K562 (cell line): ENCODE measurements around the gene TRIM24. TPM values are rescaled to one million over a fixed set of nuclear protein-coding genes. Genes with fewer than 3 reads are reported as not detected.

Experiments used
- ATAC-seq: fragments of 200-7000 bp; cut with Tn5 transposase; 3 replicates; pipeline ENCODE4 v1.9.1; 2020; ENCODE audit warnings: moderate library complexity
- BruUV-seq: library from RNA; stranded (reverse); fragments of 400-500 nt; replicated peaks from 2 replicates; lab custom pipeline; 2021; lab: Mats Ljungman, UMichigan
- CTCF ChIA-PET: fragments of 300-600 bp; formaldehyde crosslinking; extraction: SDS; loops from one replicate; lab custom pipeline; 2021; ENCODE audit warnings: low intra/inter-chr PET ratio; lab: Yijun Ruan, JAX
- POLR2A ChIA-PET: fragments of 300-600, 350-650 bp; sonication (Branson Sonifier 250); formaldehyde crosslinking; extraction: SDS; loops from one replicate; lab custom pipeline; 2021; ENCODE audit warnings: antibody characterized with exemption, inconsistent platforms; lab: Yijun Ruan, JAX
- DNase-seq, 4 experiments: peaks; one replicate each; pipeline versions ENCODE4 v3.0.0 to v3.0.0-alpha.2; 2011 to 2018; ENCODE audit warnings: low spot score in 3 of 4, mixed read lengths in 3 of 4; ENCODE audit errors: extremely low read depth in 1 of 4
- FAIRE-seq: peaks from 2 replicates; lab custom pipeline; 2011; peaks lifted over from hg19 to GRCh38; lab: Jason Lieb, UNC
- H2AFZ ChIP-seq: 2 replicates; pipeline ENCODE4 v1.6.0; 2011; ENCODE audit warnings: low read depth, low read length, control low read depth, inconsistent platforms
- H3K27ac ChIP-seq: fragments of 200-600 bp; 3 replicates; pipeline ENCODE4 v1.8.0; 2011; ENCODE audit warnings: low read depth, mild to moderate bottlenecking, control low read depth, inconsistent platforms, low read length, moderate library complexity, mixed read lengths; ENCODE audit errors: extremely low read depth
- H3K27me3 ChIP-seq, 2 experiments: fragments of 300-600 bp in 1 of 2; 2 replicates in 1 of 2; 3 replicates in 1 of 2; pipeline versions ENCODE4 v1.6.0 to v1.8.0; 2011; ENCODE audit warnings: inconsistent platforms in 2 of 2, low read length in 2 of 2, mild to moderate bottlenecking in 1 of 2, mixed read lengths in 1 of 2, moderate library complexity in 1 of 2; ENCODE audit not compliant: control insufficient read depth in 2 of 2, insufficient read depth in 2 of 2
- H3K36me3 ChIP-seq: fragments of 300-600 bp; 3 replicates; pipeline ENCODE4 v1.8.0; 2011; ENCODE audit warnings: mild to moderate bottlenecking, low read length, inconsistent platforms; ENCODE audit not compliant: control insufficient read depth, insufficient read depth
- H3K4me1 ChIP-seq, 2 experiments: fragments of 200-600 bp in 1 of 2; replicated peaks in 1 of 2; 2 replicates in 1 of 2; 3 replicates in 1 of 2; pipeline versions ENCODE4 v1.5.1 to v1.8.0; 2011; ENCODE audit warnings: inconsistent platforms in 2 of 2, low read length in 2 of 2, mild to moderate bottlenecking in 1 of 2, mixed read lengths in 1 of 2, moderate library complexity in 1 of 2; ENCODE audit not compliant: control insufficient read depth in 2 of 2, insufficient read depth in 2 of 2
- H3K4me2 ChIP-seq: 2 replicates; pipeline ENCODE4 v1.6.1; 2011; ENCODE audit warnings: low read length, control low read depth, inconsistent platforms, mixed read lengths; ENCODE audit not compliant: insufficient read depth
- H3K4me3 ChIP-seq: fragments of 200-600 bp; sonication (generic), shearing (Covaris generic); 2 replicates; pipeline ENCODE4 v1.5.1; 2016; ENCODE audit warnings: control low read depth, inconsistent platforms
- H3K79me2 ChIP-seq: fragments of 200-600 bp; 3 replicates; pipeline ENCODE4 v1.8.0; 2011; ENCODE audit warnings: low read length, inconsistent platforms; ENCODE audit not compliant: control insufficient read depth, insufficient read depth
- H3K9ac ChIP-seq, 2 experiments: 2 replicates each; pipeline versions ENCODE4 v1.6.0 to v1.6.1; 2011; ENCODE audit warnings: low read depth in 2 of 2, low read length in 2 of 2, control low read depth in 1 of 2, inconsistent platforms in 1 of 2, mild to moderate bottlenecking in 1 of 2, mixed read lengths in 1 of 2; ENCODE audit not compliant: insufficient read depth in 1 of 2
- H3K9me1 ChIP-seq: one replicate; pipeline ENCODE4 v1.6.0; 2011; ENCODE audit warnings: inconsistent platforms, mild to moderate bottlenecking, low read length, moderate library complexity; ENCODE audit not compliant: control insufficient read depth, insufficient read depth
- H3K9me3 ChIP-seq: replicated peaks from 2 replicates; pipeline ENCODE4 v1.5.1; 2011; ENCODE audit warnings: low read depth, low read length, inconsistent platforms; ENCODE audit not compliant: control insufficient read depth, insufficient read depth
- H4K20me1 ChIP-seq: replicated peaks from 2 replicates; pipeline ENCODE4 v1.6.1; 2011; ENCODE audit warnings: low read length, inconsistent platforms, mixed read lengths; ENCODE audit not compliant: control insufficient read depth, insufficient read depth
- DPF2 ChIP-seq: fragments of 450-650 bp; IDR thresholded peaks from 2 replicates; pipeline ENCODE4 v1.6.1; 2016
- HMBOX1 ChIP-seq: sonication (generic); IDR thresholded peaks from 2 replicates; pipeline ENCODE4 v1.6.1; 2016
- MEF2D ChIP-seq: conservative IDR thresholded peaks from 2 replicates; pipeline ENCODE4 v1.6.1; 2016; ENCODE audit warnings: low read depth, missing genetic modification characterization, missing compliant biosample characterization
- NFE2L1 ChIP-seq: fragments of 450-650 bp; IDR thresholded peaks from 2 replicates; pipeline ENCODE4 v1.6.1; 2016; ENCODE audit warnings: missing genetic modification characterization, low read depth, mild to moderate bottlenecking, missing compliant biosample characterization, moderate library complexity, borderline replicate concordance
- NR2C1 ChIP-seq, 2 experiments: fragments of 450-650 bp; IDR thresholded peaks; 2 replicates each; pipeline ENCODE4 v1.6.1; 2017; ENCODE audit warnings: mild to moderate bottlenecking in 2 of 2, antibody characterized with exemption in 1 of 2, inconsistent platforms in 1 of 2, missing compliant biosample characterization in 1 of 2, missing genetic modification characterization in 1 of 2
- POU5F1 ChIP-seq: fragments of 150-350 bp; IDR thresholded peaks from 2 replicates; pipeline ENCODE4 v1.6.1; 2014; ENCODE audit warnings: borderline replicate concordance, low read length, low read depth, mild to moderate bottlenecking; ENCODE audit not compliant: partially characterized antibody
- TAF15 ChIP-seq: fragments of 200-400 bp; formaldehyde crosslinking; IDR thresholded peaks from 2 replicates; pipeline ENCODE4 v1.6.1; 2017; ENCODE audit warnings: mild to moderate bottlenecking, low read depth, low read length, moderate library complexity
- TCF7L2 ChIP-seq: fragments of 150-350 bp; IDR thresholded peaks from 2 replicates; pipeline ENCODE4 v1.6.1; 2016; ENCODE audit warnings: low read depth, mild to moderate bottlenecking, low read length, moderate library complexity
- TEAD4 ChIP-seq, 2 experiments: sonication (generic) in 1 of 2; formaldehyde crosslinking in 1 of 2; IDR thresholded peaks; 2 replicates each; pipeline versions ENCODE4 v1.6.1 to v1.8.0; 2012 to 2022; ENCODE audit warnings: borderline replicate concordance in 1 of 2, inconsistent platforms in 1 of 2, low read length in 1 of 2, mild to moderate bottlenecking in 1 of 2, missing genetic modification reagents in 1 of 2
- ZNF224 ChIP-seq: sonication (generic); formaldehyde crosslinking; IDR thresholded peaks from 2 replicates; pipeline ENCODE4 v1.8.0; 2022; ENCODE audit warnings: mild to moderate bottlenecking, missing genetic modification reagents
- ZNF551 ChIP-seq: fragments of 250-450 bp; sonication (Bioruptor Pico); IDR thresholded peaks from 2 replicates; pipeline ENCODE4 v1.5.0; 2021; ENCODE audit warnings: mild to moderate bottlenecking, moderate library complexity
- ZNF75A ChIP-seq: fragments of 450-650 bp; formaldehyde crosslinking; IDR thresholded peaks from 2 replicates; pipeline ENCODE4 v1.4.0; 2020; ENCODE audit warnings: mild to moderate bottlenecking
- WGBS: fragments of 100-300 bp; shearing (Covaris generic); methylation state at CpG from one replicate; pipeline ENCODE4 v1.1.6; 2016; ENCODE audit warnings: low coverage, mixed read lengths; ENCODE audit not compliant: insufficient coverage; ENCODE audit errors: missing lambda C conversion rate; 5-methylcytosine and 5-hydroxymethylcytosine counted together
- in situ Hi-C: fragments of 300-500 bp; cut with MboI; formaldehyde crosslinking; loops from 4 replicates; pipeline ENCODE4 v1.15.0; 2018; ENCODE audit warnings: inconsistent platforms, mixed read lengths
- intact Hi-C: fragments of 100-400 bp; cut with micrococcal nuclease; formaldehyde crosslinking; loops from 2 replicates; pipeline ENCODE4 v1.14.2; 2022
- polyA plus RNA-seq, 8 experiments: library from polyadenylated mRNA; depleted of rRNA in 4 of 8; stranded (reverse) in 5 of 8; unstranded in 3 of 8; fragments of >200 nt; fragmentation: Nextera tagmentation in 2 of 8; fragmentation: Illumina TruSeq in 1 of 8; extraction: Ambion mirVana in 2 of 8; extraction: Trizol in 1 of 8; gene quantifications; 2 replicates each; pipeline versions ENCODE4 v1.2.1 to v1.2.3, GENCODE V29; 2011 to 2014; ENCODE audit warnings: inconsistent platforms in 1 of 8, missing spikeins in 1 of 8
- total RNA-seq, 7 experiments: library from RNA; depleted of rRNA in 6 of 7; stranded (reverse); fragments of >200 nt in 6 of 7; fragmentation: Illumina TruSeq in 2 of 7; extraction: Trizol in 2 of 7; gene quantifications; 2 replicates each; pipeline versions ENCODE4 v1.2.1 to v1.2.3, GENCODE V29; 2011 to 2021; ENCODE audit warnings: low replicate concordance in 1 of 7
- TF ChIP-seq, protein P1 (sequence below): sonication (generic); formaldehyde crosslinking; IDR thresholded peaks from 2 replicates; pipeline ENCODE4 v1.8.1; 2023; ENCODE audit warnings: mild to moderate bottlenecking, missing genetic modification reagents

The TRIM24 gene
- total and polyA plus RNA-seq, 9 of the 15 experiments (the other 6 are each of a cell fraction or from before 2014, with no cell fraction given): 13.4 to 74.0 (median 41.7) TPM

GRCh38 chr7:138555684-138556083 lies 95.6 kb downstream of the TRIM24 start:
- DNase-seq (no peak), FAIRE-seq (no peak), ATAC-seq (no peak)
- no peak for TF ChIP-seq ZNF75A
- TF ChIP-seq, protein P1, sequence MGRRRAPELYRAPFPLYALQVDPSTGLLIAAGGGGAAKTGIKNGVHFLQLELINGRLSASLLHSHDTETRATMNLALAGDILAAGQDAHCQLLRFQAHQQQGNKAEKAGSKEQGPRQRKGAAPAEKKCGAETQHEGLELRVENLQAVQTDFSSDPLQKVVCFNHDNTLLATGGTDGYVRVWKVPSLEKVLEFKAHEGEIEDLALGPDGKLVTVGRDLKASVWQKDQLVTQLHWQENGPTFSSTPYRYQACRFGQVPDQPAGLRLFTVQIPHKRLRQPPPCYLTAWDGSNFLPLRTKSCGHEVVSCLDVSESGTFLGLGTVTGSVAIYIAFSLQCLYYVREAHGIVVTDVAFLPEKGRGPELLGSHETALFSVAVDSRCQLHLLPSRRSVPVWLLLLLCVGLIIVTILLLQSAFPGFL (CRISPR knock-in tag): no peak
- no peak for TF ChIP-seq MEF2D (tag)
- TF ChIP-seq TAF15: no peak
- TF ChIP-seq NR2C1 (IDR thresholded peaks at IDR 0.05): no peak
- TF ChIP-seq NR2C1 (tag; IDR thresholded peaks at IDR 0.05): no peak
- no peak for TF ChIP-seq DPF2
- TF ChIP-seq HMBOX1: no peak
- no peak for TF ChIP-seq ZNF224 (CRISPR knock-in tag)
- TF ChIP-seq POU5F1: no peak
- TF ChIP-seq ZNF551 (CRISPR knock-in tag): no peak
- no peak for TF ChIP-seq TEAD4 (IDR thresholded peaks at IDR 0.05; ENCODE audit: low read length)
- TF ChIP-seq TEAD4 (CRISPR knock-in tag; IDR thresholded peaks at IDR 0.05; ENCODE audit: borderline replicate concordance): no peak
- no peak for TF ChIP-seq NFE2L1
- TF ChIP-seq TCF7L2: no peak
- no peaks in the 10 kb centered on the region; the same call in 2 of the 3 replicates for H3K79me2 ChIP-seq
- H4K20me1 ChIP-seq: no peaks in the 10 kb centered on the region
- no peak overlapping the region for H3K9ac ChIP-seq
- no peak overlapping the region for H3K4me2 ChIP-seq
- H3K4me1 ChIP-seq: no peaks in the 10 kb centered on the region
- ChIA-PET POLR2A (no interaction called here), CTCF (no interaction called here)
- WGBS: 97% methylated on average over 4 of the region's 4 CpGs
- H3K4me3 ChIP-seq: no peak overlapping the region
- peaks cover 26% of the 10 kb centered on the region for H3K9me3 ChIP-seq
- in situ Hi-C loops: no loop called here
- no peak overlapping the region for H2AFZ ChIP-seq
- intact Hi-C loops: no loop called here
- H3K9me1 ChIP-seq: no peaks in the 10 kb centered on the region
- no TSS peak for BruUV-seq
- H3K36me3 ChIP-seq: peaks cover 96% of the 10 kb centered on the region
- H3K27me3 ChIP-seq: no peaks in the 10 kb centered on the region
- no peak overlapping the region for H3K27ac ChIP-seq
